Measurements from ENCODE around the gene CCNH. TPM values are rescaled to one million over a fixed set of nuclear protein-coding genes. Genes with fewer than 3 reads are reported as not detected.

CCNH gene
- total RNA-seq, 4 donors from 2014 or later, result 48.1 to 77.4 (median 57.2) TPM

DNA sequence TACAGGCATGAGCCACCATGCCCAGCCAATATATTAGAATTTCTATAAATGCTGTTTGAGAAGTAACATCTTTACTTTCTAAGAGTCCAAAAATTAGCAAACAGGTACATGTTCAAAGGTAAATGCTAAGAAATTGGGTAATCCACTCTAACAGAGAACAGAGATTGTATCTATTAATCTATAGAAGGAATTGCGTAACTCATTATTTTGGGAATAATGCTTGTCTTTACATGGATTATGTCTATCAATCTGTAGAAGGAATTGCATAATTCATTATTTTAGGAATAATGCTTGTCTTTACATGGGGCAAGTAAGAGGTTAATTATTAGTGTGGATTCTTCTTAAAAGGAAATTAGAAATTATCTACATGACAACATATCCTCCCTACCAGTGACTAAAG lies 30.5 kb downstream of the CCNH start:
- intact Hi-C loops (cut with DNase I; ENCODE audit: low total_unique reads), result no loop called here
- H3K9me3 ChIP-seq, result no peaks in the 10 kb centered on the region
- no peak overlapping the region for H3K4me3 ChIP-seq
- H3K4me1 ChIP-seq, result peaks cover 0 to 8% of the 10 kb centered on the region in 2 donors
- no peak for DNase-seq
- in situ Hi-C loops (cut with MboI; ENCODE audit: low sequenced_read_pairs in 4 of 4), result no loop called here
- ATAC-seq, result no peak
- H3K27me3 ChIP-seq, result no peaks in the 10 kb centered on the region
- no peak overlapping the region for H3K27ac ChIP-seq
- TF ChIP-seq POLR2A (IDR thresholded peaks at IDR 0.05), result no peak
- TF ChIP-seq, protein P1, sequence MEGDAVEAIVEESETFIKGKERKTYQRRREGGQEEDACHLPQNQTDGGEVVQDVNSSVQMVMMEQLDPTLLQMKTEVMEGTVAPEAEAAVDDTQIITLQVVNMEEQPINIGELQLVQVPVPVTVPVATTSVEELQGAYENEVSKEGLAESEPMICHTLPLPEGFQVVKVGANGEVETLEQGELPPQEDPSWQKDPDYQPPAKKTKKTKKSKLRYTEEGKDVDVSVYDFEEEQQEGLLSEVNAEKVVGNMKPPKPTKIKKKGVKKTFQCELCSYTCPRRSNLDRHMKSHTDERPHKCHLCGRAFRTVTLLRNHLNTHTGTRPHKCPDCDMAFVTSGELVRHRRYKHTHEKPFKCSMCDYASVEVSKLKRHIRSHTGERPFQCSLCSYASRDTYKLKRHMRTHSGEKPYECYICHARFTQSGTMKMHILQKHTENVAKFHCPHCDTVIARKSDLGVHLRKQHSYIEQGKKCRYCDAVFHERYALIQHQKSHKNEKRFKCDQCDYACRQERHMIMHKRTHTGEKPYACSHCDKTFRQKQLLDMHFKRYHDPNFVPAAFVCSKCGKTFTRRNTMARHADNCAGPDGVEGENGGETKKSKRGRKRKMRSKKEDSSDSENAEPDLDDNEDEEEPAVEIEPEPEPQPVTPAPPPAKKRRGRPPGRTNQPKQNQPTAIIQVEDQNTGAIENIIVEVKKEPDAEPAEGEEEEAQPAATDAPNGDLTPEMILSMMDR (IDR thresholded peaks at IDR 0.05 in 4 of 5, conservative IDR thresholded peaks at IDR 0.05 in 1 of 5), result no peak
- H3K36me3 ChIP-seq, result peaks cover 0 to 61% of the 10 kb centered on the region in 2 donors

DNA sequence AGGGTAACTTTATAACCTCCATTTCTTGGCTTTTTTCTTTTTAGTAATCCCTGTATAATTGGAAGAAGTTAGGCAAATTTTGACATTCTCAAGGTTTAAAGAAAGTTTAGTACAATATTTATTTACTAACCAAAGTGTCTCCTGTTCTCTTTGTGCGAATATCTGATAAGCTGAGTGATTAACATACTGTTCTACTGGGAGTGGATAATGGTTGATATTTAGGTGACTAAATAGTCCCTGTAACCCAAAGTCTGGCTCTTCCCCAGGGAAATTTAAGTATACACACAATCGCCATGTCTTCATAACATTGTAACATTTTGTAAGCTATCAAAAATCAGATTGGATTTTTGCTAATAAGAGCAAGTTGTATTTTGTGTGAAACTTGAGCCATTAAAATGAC lies 40.0 kb downstream of the CCNH start:
- Histone ChIP-seq H3K4me3 (no peak overlapping the region), H3K36me3 (peaks cover 2 to 47% of the 10 kb centered on the region in 2 donors), H3K27me3 (no peaks in the 10 kb centered on the region), H3K27ac (no peak overlapping the region), H3K4me1 (peaks cover 20 to 23% of the 10 kb centered on the region in 2 donors), H3K9me3 (no peaks in the 10 kb centered on the region)
- no peak for ATAC-seq
- intact Hi-C loops (cut with DNase I; ENCODE audit: low total_unique reads) (no loop called here), in situ Hi-C loops (cut with MboI; ENCODE audit: low sequenced_read_pairs in 4 of 4) (no loop called here)
- no peak for DNase-seq
- TF ChIP-seq, protein P1 (IDR thresholded peaks at IDR 0.05 in 4 of 5, conservative IDR thresholded peaks at IDR 0.05 in 1 of 5), result no peak
- TF ChIP-seq POLR2A (IDR thresholded peaks at IDR 0.05), result no peak

DNA sequence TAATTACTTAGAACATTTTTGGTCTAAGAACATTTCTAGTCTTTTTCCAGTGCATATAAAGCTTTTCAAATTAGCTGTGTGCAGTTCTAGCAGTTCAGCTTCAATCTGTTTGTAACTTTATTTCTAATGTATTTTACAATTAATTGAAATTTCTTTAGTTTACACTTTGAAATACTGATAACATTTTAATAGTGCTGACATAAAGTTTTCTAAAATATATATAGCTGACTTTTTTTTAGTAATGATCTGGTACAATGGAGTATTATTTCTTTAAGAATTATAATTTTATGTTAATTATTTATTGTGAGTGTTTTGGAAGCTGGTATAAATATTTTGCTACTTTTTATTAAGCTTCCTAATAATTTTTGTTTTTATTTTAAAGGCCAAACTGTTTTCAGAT lies 43.3 kb downstream of the CCNH start:
- H3K4me1 ChIP-seq, result peaks cover 20 to 23% of the 10 kb centered on the region in 2 donors
- in situ Hi-C loops (cut with MboI; ENCODE audit: low sequenced_read_pairs in 4 of 4) (no loop called here), intact Hi-C loops (cut with DNase I; ENCODE audit: low total_unique reads) (loop anchor here (5.0 kb wide), 1 partner anchor 38 kb away; no protein-coding TSS in a partner anchor)
- no peaks in the 10 kb centered on the region for H3K27me3 ChIP-seq
- DNase-seq, result no peak
- TF ChIP-seq POLR2A (IDR thresholded peaks at IDR 0.05), result no peak
- TF ChIP-seq, protein P1 (IDR thresholded peaks at IDR 0.05 in 4 of 5, conservative IDR thresholded peaks at IDR 0.05 in 1 of 5), result no peak
- H3K9me3 ChIP-seq, result no peaks in the 10 kb centered on the region
- H3K27ac ChIP-seq, result no peak overlapping the region
- H3K4me3 ChIP-seq, result no peak overlapping the region
- peaks cover 0 to 23% of the 10 kb centered on the region in 2 donors for H3K36me3 ChIP-seq
- ATAC-seq, result no peak

DNA sequence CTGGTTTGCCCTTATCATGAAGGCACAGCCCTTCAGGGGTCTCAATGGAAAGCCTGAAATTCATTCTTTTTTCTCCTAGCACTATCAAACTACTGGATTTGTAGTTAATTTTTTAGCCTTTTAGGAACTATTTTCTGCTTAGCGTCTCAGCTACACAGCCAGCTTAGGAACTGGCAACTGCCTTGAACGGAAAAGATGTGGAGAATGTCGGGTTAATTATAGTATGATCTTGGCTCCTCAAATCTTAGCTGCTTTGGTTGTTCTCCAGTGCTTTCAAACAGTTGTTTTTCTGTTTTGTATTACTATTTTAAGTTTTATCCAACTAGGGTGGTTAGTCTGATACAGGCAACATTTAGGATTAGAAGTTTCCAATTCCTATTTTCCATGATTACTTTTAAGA lies 44.1 kb downstream of the CCNH start:
- Histone ChIP-seq H3K4me1 (peaks cover 20 to 23% of the 10 kb centered on the region in 2 donors), H3K27me3 (no peaks in the 10 kb centered on the region), H3K9me3 (no peaks in the 10 kb centered on the region), H3K36me3 (peaks cover 0 to 22% of the 10 kb centered on the region in 2 donors), H3K4me3 (no peak overlapping the region), H3K27ac (no peak overlapping the region)
- no peak for TF ChIP-seq POLR2A (IDR thresholded peaks at IDR 0.05)
- TF ChIP-seq, protein P1 (IDR thresholded peaks at IDR 0.05 in 4 of 5, conservative IDR thresholded peaks at IDR 0.05 in 1 of 5), result no peak
- ATAC-seq (no peak), DNase-seq (no peak)
- intact Hi-C loops (cut with DNase I; ENCODE audit: low total_unique reads) (loop anchor here (5.0 kb wide), 1 partner anchor 39 kb away; no protein-coding TSS in a partner anchor), in situ Hi-C loops (cut with MboI; ENCODE audit: low sequenced_read_pairs in 4 of 4) (no loop called here)

DNA sequence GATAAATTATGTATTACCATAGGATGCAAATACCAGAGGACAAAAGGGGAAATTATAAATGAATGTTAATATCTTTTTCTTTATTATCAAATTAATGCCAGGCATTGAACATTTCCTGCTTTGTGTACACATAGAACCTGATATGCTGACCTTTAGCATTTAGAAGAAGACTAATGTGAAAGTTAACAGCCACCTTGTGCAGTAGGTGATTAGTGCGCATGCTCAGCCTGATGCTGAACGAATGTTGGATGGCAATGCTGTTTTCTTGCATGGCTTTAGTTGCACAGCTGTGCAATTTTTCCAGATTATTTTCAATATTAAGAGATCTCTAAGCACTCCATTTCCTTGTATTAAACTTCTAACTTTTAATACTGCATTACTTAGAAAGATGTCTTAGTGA lies 45.5 kb downstream of the CCNH start:
- TF ChIP-seq, protein P1 (IDR thresholded peaks at IDR 0.05 in 4 of 5, conservative IDR thresholded peaks at IDR 0.05 in 1 of 5), result no peak
- TF ChIP-seq POLR2A (IDR thresholded peaks at IDR 0.05), result no peak
- H3K27me3 ChIP-seq, result no peaks in the 10 kb centered on the region
- peaks cover 18 to 20% of the 10 kb centered on the region in 2 donors for H3K4me1 ChIP-seq
- no peak overlapping the region for H3K27ac ChIP-seq
- no peaks in the 10 kb centered on the region for H3K9me3 ChIP-seq
- H3K4me3 ChIP-seq, result no peak overlapping the region
- H3K36me3 ChIP-seq, result peaks cover 0 to 11% of the 10 kb centered on the region in 2 donors
- in situ Hi-C loops (cut with MboI; ENCODE audit: low sequenced_read_pairs in 4 of 4) (no loop called here), intact Hi-C loops (cut with DNase I; ENCODE audit: low total_unique reads) (loop anchor here (5.0 kb wide), 1 partner anchor 40 kb away; no protein-coding TSS in a partner anchor)
- no peak for ATAC-seq
- DNase-seq, result no peak

All from gastrocnemius medialis (tissue), 4 donors.